GM18909 (cell line): Measurements from ENCODE around the gene ALOX12B.
"Not testable (repeated sequence)": the region's sequence is repeated elsewhere in the genome, so short reads cannot be mapped to it uniquely, and the experiment has no call there.

Source experiments
- ATAC-seq: cut with Tn5 transposase; IDR thresholded peaks from one replicate; pipeline ENCODE4 v1.9.1; 2021; ENCODE audit warnings: mild to moderate bottlenecking; ENCODE audit not compliant: unreplicated experiment, poor library complexity

ALOX12B gene

GRCh38 chr17:8048736-8049135, 38.8 kb downstream of the ALOX12B start:
- no peak for ATAC-seq

GRCh38 chr17:8048236-8048635, 39.3 kb downstream of the ALOX12B start:
- ATAC-seq: no peak

- ATAC-seq: no peak
Observed at GRCh38 chr17:8047769-8048110, 39.8 kb downstream of the ALOX12B start.

- no peak for ATAC-seq
Observed at GRCh38 chr17:8046929-8047768, 40.4 kb downstream of the ALOX12B start.

- ATAC-seq: no peak
Observed at GRCh38 chr17:8046306-8046928, 41.1 kb downstream of the ALOX12B start.

GRCh38 chr17:8044819-8045810, 42.4 kb downstream of the ALOX12B start:
- no peak for ATAC-seq

- no peak for ATAC-seq
Observed at GRCh38 chr17:8041979-8042378, 45.5 kb downstream of the ALOX12B start.

GRCh38 chr17:8041249-8041928, 46.1 kb downstream of the ALOX12B start:
- no peak for ATAC-seq

- ATAC-seq: no peak
Observed at GRCh38 chr17:8039611-8040168, 47.8 kb downstream of the ALOX12B start.

GRCh38 chr17:8038954-8039610, 48.4 kb downstream of the ALOX12B start, which contains the start of gene ALOX15B:
TSS of gene ALOX15B (plus strand) at chr17:8039059. CDS start at chr17:8039156, 97 bp downstream.
- ATAC-seq: no peak

- no peak for ATAC-seq
Observed at GRCh38 chr17:8032442-8032841, 55.1 kb downstream of the ALOX12B start.

- no peak for ATAC-seq
Observed at GRCh38 chr17:8031950-8032349, 55.6 kb downstream of the ALOX12B start.

GRCh38 chr17:8031261-8031661, 56.3 kb downstream of the ALOX12B start:
- no peak for ATAC-seq

- no peak for ATAC-seq
Observed at GRCh38 chr17:8029121-8029520, 58.4 kb downstream of the ALOX12B start.

- no peak for ATAC-seq
Observed at GRCh38 chr17:8025176-8025911, 62.2 kb downstream of the ALOX12B start.

- not testable (repeated sequence) for ATAC-seq
Observed at GRCh38 chr17:8024161-8024560, 63.4 kb downstream of the ALOX12B start.
